ENCODE measurements around the gene TMCC3. TPM values are rescaled to one million over a fixed set of nuclear protein-coding genes. Genes with fewer than 3 reads are reported as not detected.

TMCC3 gene
- total RNA-seq, 1 donor: 0.36 TPM

- Histone ChIP-seq H3K27me3 (ENCODE audit: insufficient read depth, low read length) (peaks cover 15% of the 10 kb centered on the region), H3K4me1 (ENCODE audit: insufficient read depth, low read length) (no peaks in the 10 kb centered on the region), H3K36me3 (ENCODE audit: insufficient read depth, low read length) (no peaks in the 10 kb centered on the region), H3K4me3 (ENCODE audit: insufficient read depth, low read length) (no peak overlapping the region), H2AFZ (ENCODE audit: low read length) (no peak overlapping the region), H3K27ac (ENCODE audit: low read depth, low read length) (no peak overlapping the region), H4K20me1 (ENCODE audit: insufficient read depth, low read length) (no peaks in the 10 kb centered on the region), H3K4me2 (ENCODE audit: insufficient read depth, low read length) (no peak overlapping the region), H3K79me2 (ENCODE audit: insufficient read depth, low read length) (no peaks in the 10 kb centered on the region), H3K9me3 (ENCODE audit: low read depth, low read length) (no peaks in the 10 kb centered on the region)
- no peak for DNase-seq (ENCODE audit: insufficient read length, low spot score, missing footprints)
- TF ChIP-seq CTCF (IDR thresholded peaks at IDR 0.05; ENCODE audit: extremely low read depth, low read depth, low read length): no peak
Measured at GRCh38 chr12:94544355-94544754, 106.0 kb downstream of the TMCC3 start.

- no peak for TF ChIP-seq CTCF (IDR thresholded peaks at IDR 0.05; ENCODE audit: extremely low read depth, low read depth, low read length)
Measured at GRCh38 chr12:94538318-94538717, 112.0 kb downstream of the TMCC3 start.

GRCh38 chr12:94536040-94536965, 114.1 kb downstream of the TMCC3 start:
- no peak overlapping the region for H2AFZ ChIP-seq (ENCODE audit: low read length)
- no peak overlapping the region for H3K27ac ChIP-seq (ENCODE audit: low read depth, low read length)
- no peak overlapping the region for H3K4me3 ChIP-seq (ENCODE audit: insufficient read depth, low read length)
- no peak overlapping the region for H3K4me2 ChIP-seq (ENCODE audit: insufficient read depth, low read length)
- H3K9me3 ChIP-seq (ENCODE audit: low read depth, low read length): no peaks in the 10 kb centered on the region
- H3K27me3 ChIP-seq (ENCODE audit: insufficient read depth, low read length): peaks cover 19% of the 10 kb centered on the region
- H4K20me1 ChIP-seq (ENCODE audit: insufficient read depth, low read length): no peaks in the 10 kb centered on the region
- no peaks in the 10 kb centered on the region for H3K79me2 ChIP-seq (ENCODE audit: insufficient read depth, low read length)
- no peak for TF ChIP-seq CTCF (IDR thresholded peaks at IDR 0.05; ENCODE audit: extremely low read depth, low read depth, low read length)
- DNase-seq (ENCODE audit: insufficient read length, low spot score, missing footprints): no peak
- no peaks in the 10 kb centered on the region for H3K36me3 ChIP-seq (ENCODE audit: insufficient read depth, low read length)
- no peaks in the 10 kb centered on the region for H3K4me1 ChIP-seq (ENCODE audit: insufficient read depth, low read length)

More at GRCh38 chr12:94538318-94538717, 112.0 kb downstream of the TMCC3 start:
- Histone ChIP-seq H3K4me1 (ENCODE audit: insufficient read depth, low read length) (no peaks in the 10 kb centered on the region), H2AFZ (ENCODE audit: low read length) (no peak overlapping the region), H3K79me2 (ENCODE audit: insufficient read depth, low read length) (no peaks in the 10 kb centered on the region), H3K36me3 (ENCODE audit: insufficient read depth, low read length) (no peaks in the 10 kb centered on the region), H3K27me3 (ENCODE audit: insufficient read depth, low read length) (peaks cover 26% of the 10 kb centered on the region), H3K9me3 (ENCODE audit: low read depth, low read length) (no peaks in the 10 kb centered on the region), H4K20me1 (ENCODE audit: insufficient read depth, low read length) (no peaks in the 10 kb centered on the region), H3K4me2 (ENCODE audit: insufficient read depth, low read length) (no peak overlapping the region), H3K27ac (ENCODE audit: low read depth, low read length) (no peak overlapping the region), H3K4me3 (ENCODE audit: insufficient read depth, low read length) (no peak overlapping the region)
- no peak for DNase-seq (ENCODE audit: insufficient read length, low spot score, missing footprints)

- DNase-seq (ENCODE audit: insufficient read length, low spot score, missing footprints): no peak
- H3K36me3 ChIP-seq (ENCODE audit: insufficient read depth, low read length): no peaks in the 10 kb centered on the region
- H3K4me1 ChIP-seq (ENCODE audit: insufficient read depth, low read length): no peaks in the 10 kb centered on the region
- no peak overlapping the region for H2AFZ ChIP-seq (ENCODE audit: low read length)
- H3K9me3 ChIP-seq (ENCODE audit: low read depth, low read length): no peaks in the 10 kb centered on the region
- no peak overlapping the region for H3K4me3 ChIP-seq (ENCODE audit: insufficient read depth, low read length)
- H3K27me3 ChIP-seq (ENCODE audit: insufficient read depth, low read length): peaks cover 18% of the 10 kb centered on the region
- no peak overlapping the region for H3K27ac ChIP-seq (ENCODE audit: low read depth, low read length)
- no peaks in the 10 kb centered on the region for H3K79me2 ChIP-seq (ENCODE audit: insufficient read depth, low read length)
- H4K20me1 ChIP-seq (ENCODE audit: insufficient read depth, low read length): no peaks in the 10 kb centered on the region
- TF ChIP-seq CTCF (IDR thresholded peaks at IDR 0.05; ENCODE audit: extremely low read depth, low read depth, low read length): no peak
- H3K4me2 ChIP-seq (ENCODE audit: insufficient read depth, low read length): no peak overlapping the region
Measured at GRCh38 chr12:94535510-94535921, 114.8 kb downstream of the TMCC3 start.

All from osteoblast (primary cell).